Stimulated activated CD4-positive, alpha-beta T cell treated with anti-CD3 and anti-CD28 coated beads, Interleukin-1b, Interleukin-23, amount 100 ng/mL, for 4 hours (primary cell): Measurements from ENCODE around the gene IZUMO2.

Experiments
- DNase-seq, 2 donors: peaks; one replicate each; pipeline ENCODE4 v3.0.0-alpha.2; 2020; ENCODE audit warnings: low read depth in 2 of 2

IZUMO2 gene

DNA sequence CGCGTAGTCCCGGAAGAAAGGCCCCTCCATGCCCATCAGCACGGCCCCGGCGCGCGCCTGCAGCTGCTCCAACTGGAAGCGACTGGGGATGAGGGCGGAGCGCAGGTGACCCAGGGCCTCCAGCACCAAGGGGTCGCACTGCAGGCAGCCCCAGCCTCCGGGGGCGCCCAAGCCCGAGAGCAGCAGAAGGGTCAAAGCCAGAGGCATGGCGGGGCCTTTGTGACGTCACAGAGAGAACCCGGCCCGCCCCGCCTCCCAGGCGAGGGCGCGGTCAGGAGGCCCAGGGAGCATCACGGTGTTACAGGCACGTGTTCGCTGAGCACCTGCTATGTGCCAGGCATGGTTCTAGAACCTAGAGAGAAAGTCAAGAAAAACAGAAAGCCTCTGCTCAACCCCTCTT is at the start of gene IZUMO2:
Gene IZUMO2 (minus strand): TSS at position 294 of the 400 bp plus-strand sequence. CDS start 87 bp downstream, at position 207.
- no peak for DNase-seq

DNA sequence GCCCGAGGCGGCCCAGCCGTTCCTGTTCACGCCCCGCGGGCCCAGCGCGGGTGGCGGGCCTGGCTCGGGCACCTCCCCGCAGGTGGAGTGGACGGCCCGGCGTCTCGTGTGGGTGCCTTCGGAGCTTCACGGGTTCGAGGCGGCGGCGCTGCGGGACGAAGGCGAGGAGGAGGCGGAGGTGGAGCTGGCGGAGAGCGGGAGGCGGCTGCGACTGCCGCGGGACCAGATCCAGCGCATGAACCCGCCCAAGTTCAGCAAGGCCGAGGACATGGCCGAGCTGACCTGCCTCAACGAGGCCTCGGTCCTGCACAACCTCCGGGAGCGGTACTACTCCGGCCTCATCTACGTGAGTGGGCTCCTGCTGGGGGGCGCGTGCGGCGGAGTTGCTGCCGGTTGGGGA is 47.3 kb upstream of the IZUMO2 start:
- DNase-seq, result no peak

DNA sequence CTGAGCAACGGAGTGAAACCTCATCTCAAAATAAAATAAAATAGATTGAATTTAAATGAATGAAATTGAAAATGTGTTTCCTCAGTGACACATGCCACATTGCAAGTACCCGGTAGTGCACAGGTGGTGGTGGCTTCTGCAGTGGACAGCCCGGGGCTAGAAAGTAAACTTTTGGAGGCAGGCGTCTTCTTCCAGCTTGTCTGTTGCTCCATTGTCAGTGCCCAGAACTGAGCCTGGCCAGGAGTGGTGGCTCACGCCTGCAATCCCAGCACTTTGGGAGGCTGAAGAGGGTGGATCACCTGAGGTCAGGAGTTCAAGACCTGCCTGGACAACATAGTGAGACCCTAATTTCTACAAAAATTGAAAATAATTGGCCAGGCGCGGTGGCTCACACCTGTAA is 46.0 kb upstream of the IZUMO2 start:
- no peak for DNase-seq

DNA sequence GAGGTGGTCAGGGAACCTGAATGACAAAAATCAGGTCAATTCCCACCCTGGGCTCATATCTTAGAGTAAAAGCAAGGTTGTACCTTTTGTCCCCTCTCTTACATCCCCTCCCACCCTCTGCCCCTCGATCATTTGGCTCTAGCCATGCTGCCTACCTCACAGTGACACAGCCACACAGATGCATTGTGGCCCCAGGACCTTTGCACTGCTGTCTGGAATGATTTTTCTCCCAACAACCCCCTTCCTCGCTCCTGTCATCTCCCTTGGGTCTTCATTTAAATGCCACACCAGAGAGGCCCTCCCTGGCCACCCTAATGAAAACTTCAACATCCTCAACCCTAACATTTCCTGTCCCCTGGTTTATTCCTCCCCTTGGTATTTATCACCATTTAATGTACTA is 44.6 kb upstream of the IZUMO2 start:
- no peak for DNase-seq

DNA sequence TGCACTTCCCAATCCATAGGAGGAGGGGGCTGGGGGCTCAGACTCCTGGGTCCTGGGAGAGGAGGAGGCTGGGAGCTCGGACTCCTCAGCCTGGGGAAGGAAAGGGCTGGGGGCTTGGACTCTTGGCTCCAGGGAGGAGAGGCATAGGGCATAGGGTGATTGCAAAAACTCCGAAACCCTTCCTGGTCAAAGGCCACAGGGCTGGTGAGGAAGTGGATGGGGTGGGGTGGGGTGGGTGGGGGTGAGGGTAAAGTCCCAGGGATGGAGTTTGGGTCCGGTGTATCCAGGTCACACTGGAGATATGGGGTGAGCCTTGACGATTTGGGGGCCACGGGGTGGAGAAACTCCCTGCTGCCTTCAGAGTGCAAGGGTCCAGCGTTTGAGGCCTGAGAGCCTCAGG is 43.1 kb upstream of the IZUMO2 start:
- DNase-seq, result no peak

DNA sequence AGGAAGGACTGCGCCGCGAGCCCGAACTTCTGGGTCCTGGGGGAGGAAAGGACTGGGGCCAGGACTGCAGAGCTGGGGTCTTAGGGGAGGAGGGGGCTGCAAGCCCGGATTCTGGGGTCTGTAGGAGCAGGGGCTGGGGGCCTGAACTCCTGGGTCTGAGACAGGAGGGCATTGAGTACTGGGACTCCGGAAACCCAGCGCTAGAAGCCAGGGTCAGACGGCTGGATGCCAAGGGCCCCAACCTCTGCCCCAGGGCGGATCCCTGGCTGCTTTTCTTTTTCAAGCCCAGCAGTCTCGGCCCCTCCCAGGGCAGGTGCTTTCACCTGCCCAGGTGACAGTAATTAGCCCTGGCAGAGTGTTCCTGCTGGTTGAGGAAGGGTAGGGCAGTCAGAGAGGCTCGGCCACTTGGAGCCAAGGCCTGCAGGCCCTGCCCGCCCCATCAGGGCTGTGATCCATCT is 42.6 kb upstream of the IZUMO2 start:
- DNase-seq, result no peak

DNA sequence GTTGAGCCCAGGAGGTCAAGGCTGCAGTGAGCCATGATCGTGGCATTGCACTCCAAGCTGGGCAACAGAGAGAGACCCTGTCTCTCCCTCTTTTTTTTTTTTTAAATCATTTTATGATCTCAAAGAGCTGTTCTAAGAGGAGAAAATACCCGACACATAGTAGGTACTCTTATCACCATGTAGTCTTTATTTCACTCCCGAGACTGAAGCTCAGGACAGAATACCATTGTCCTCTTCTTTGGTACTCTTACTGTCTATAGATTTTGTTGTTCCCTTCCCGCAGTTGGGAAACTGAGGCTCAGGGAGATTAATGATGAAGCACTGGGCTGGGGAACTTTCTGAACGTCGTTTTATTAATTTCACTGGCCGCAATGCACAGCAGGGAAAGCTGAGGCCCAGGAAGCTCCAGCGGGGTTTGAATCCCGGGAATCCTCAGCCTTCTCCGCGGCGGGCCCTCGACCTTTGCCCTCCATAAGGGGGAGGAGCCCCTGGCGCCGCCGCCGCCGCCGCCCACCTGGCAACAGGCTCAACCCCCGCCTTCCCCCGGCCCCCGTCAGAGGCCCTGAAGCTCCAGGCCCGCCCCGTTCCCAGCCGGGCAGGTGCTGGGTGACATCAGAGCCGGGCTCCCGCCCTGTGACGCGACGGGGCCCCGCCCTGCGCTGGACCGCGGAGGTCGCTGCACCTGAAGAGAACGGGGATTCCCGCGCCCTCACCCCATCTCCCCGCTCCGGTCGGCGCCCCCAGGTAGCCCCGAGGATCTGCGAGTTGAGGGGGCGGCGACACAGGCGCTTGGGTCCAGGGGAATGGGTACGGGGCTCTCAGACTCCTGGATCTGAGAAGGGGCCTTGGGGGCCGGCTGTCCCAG is 42.0 kb upstream of the IZUMO2 start:
- peak in 1 of 2 donors; percentile 5 for DNase-seq

DNA sequence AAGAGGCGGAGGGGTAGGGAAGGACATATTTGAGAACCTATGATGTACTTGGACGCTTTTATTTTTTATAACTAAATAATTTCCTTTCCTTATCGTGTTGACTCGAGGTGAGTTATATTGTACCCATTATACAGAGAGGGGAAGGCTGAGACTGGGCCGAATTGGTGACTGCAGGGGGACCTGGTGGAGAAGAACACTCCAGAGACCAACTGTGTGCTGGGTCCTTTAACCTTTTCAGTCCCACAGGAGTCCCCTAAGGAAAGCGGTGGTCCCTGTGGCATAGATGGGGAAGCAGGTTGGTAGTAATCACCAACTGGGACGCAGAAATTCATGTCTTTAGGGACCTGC is 41.0 kb upstream of the IZUMO2 start:
- DNase-seq, result no peak

DNA sequence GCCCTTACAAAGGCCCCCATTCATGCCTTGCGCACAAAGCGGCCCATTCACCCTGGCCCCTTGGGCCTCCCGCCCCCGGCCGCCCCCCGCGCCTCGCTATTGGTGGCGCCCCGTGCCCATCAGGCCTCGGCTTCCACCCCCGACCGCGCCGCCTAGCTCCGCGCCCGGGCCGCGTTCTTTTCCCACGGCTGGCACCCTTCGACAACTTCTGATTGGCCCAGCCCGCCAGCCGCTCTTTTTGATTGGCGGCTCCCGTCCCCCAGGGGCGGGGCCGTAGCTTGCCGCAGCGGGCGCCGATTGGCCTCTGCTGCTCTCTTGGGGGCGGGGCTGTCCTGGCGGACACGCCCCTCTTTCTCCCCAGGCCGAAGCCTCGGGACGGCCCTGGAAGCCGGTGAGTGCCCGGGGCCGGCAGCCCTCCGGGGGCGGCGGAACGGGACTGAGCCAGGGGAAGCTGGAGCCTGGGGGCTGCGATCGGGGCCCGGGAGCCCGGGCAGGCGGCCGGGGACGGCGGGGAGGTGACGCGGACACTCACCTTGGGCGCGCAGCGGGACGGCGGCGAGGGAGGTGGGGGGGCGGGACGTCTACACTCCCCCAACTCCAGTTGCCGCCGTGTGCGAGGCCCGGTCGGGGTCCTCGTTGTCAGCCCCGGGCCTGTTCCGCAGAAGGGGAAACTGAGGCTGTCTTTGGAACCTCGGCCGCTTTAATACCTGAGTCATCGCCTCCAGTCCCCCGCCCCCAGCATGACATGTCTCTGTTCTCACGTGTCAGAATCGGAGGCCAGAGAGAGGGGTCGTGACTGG is 40.4 kb upstream of the IZUMO2 start, which contains the start of gene MYH14:
Gene MYH14 (plus strand): TSS at position 342 of the 800 bp plus-strand sequence. CDS start 6,744 bp downstream, outside the sequence.
- DNase-seq, result peak in 1 of 2 donors; percentile 25

DNA sequence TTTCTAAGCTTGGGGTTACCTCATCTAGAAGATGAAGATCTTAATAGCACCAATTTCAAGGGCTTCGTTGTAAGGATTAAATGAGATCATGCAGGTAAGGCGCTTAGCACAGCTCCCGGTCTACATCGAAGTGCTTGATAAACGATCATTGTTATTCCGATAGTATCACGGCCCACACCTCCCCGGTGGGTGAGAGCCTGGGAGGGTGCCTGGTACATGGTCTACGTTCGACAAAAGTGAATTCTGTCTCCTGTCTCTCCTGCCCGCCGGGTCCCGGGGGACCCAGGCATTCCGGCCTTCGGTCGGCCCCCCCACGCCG is 39.8 kb upstream of the IZUMO2 start:
- no peak for DNase-seq

DNA sequence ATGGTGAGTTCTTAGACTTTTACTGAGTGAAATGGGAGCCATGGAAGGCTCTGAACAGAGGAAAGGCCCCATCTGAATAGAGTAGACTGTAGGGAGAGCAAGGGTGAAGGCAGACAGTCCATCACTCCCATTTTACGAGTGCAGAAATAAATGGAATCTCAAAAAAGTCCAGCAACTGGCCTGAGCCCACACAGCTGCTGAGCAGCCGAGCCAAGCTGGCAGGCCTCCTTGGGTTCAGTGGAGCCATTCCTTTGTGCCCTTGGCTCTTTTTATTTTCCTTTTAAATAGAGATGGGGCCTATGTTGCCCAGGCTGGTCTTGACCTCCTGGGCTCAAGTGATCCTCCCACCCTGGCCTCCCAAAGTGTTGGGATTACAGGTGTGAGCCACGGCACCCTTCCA is 39.3 kb upstream of the IZUMO2 start:
- DNase-seq, result no peak

DNA sequence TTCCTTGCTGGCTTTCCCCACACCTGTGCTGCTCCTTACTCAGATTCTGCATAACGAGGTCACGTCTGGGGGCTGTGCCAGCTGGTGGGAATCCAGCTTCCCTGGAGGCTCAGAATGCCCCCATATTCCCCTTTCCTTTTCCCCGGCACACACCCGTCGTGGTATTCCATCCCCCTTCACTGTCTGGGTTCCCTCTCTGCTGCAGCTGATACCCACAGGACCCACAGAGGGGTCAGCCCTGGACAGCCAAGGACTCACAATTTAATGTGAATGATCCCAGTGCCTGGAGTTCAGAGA is 36.1 kb upstream of the IZUMO2 start:
- DNase-seq, result no peak

DNA sequence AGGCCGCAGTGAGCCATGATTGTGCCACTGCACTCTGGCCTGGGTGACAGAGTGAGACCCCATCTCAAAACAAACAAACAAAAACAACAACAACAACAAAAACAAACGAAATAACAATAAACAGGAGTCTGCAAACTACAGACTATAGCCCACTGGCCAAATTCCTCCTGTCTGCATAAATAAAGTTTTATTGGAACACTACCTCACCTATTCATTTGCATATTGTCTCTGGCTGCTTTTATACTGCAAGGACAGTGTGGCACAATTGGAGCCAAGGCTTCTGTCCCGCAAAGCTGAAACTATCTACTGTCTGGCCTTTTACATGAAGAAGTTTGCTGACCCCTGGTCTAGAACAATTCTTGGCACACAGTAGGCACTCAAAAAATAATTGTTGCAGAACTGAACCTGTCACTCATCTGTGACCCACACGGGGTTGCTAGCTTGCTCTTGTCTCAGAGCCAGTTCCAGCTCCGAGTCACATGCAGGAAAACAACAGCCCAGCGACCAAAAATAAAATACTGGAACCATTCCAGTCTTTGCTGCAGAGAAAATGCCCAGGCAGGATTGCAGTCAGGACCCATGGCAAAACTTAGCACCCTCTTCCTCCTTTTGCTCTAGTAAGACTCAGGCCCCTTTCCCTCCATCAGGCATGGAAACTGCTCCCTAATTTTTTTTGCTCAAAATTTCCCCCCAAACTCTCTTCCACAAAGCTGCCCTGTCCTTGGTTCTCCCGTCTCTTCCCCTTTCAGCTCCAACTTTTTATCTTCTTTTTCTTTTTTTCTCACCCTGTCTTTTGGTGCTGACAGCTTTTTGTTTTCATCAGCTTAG is 35.6 kb upstream of the IZUMO2 start:
- DNase-seq, result no peak

DNA sequence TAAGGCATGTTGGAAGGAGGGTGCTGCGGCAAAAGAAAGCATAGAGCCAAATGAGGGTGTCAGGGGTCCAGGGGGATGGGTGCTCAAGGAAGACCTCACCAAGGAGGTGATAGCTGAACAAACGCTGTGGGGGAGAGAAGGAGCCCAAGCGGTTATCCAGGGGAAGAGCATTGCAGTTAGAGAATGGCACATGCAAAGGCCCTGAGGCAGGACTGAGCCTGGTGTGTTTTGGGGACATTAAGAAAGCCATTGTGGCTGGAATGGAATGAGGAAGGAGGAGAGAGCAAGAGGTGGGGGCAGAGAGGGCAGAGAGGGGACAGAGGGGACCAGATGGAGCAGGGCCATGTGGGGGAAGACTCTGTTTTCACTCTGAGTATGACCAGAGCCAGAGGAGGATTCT is 34.3 kb upstream of the IZUMO2 start:
- no peak for DNase-seq

DNA sequence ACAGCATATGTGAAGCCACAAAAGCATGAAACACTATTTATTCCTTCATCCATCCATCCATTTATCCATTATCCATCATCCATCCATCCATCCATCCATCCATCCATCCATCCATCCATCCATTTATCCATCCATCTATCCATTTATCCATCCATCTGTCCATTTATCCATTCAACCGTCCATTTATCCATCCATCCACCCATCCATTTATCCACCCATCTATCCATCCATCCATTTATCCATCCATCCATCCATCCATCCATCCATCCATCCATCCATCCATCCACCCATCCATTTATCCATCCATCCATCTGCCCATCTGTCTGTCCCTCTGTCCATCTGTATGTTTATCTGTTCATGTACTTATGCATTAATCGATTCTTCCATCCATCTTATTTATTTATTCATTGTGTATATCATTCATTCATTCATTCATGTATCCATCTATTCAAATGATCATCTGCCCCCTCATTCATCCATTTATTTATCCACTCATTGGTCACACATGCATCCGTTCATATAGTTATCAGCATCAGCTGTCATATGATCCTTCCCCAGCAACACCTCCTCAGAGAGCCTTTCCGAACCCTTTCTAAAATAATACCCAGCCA is 33.3 kb upstream of the IZUMO2 start:
- DNase-seq, result no peak

DNA sequence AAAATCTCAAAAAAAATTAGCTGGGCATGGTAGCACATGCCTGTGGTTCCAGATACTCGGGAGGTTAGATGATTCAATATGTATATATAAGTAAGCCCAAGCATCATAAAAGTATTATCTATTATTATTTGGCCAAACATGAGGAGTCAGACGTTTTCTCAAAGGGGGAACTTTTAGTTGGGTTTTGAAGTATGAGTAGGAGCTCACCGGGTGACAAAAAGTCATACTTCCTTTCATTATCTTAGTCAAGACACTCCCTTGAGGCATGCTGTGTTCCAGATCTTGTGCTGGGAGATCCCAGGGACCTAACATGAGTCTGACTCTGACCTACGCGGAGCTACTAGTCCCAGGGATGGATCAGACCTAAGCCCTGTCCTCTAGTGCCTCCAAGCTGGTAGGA is 32.1 kb upstream of the IZUMO2 start:
- DNase-seq, result no peak

DNA sequence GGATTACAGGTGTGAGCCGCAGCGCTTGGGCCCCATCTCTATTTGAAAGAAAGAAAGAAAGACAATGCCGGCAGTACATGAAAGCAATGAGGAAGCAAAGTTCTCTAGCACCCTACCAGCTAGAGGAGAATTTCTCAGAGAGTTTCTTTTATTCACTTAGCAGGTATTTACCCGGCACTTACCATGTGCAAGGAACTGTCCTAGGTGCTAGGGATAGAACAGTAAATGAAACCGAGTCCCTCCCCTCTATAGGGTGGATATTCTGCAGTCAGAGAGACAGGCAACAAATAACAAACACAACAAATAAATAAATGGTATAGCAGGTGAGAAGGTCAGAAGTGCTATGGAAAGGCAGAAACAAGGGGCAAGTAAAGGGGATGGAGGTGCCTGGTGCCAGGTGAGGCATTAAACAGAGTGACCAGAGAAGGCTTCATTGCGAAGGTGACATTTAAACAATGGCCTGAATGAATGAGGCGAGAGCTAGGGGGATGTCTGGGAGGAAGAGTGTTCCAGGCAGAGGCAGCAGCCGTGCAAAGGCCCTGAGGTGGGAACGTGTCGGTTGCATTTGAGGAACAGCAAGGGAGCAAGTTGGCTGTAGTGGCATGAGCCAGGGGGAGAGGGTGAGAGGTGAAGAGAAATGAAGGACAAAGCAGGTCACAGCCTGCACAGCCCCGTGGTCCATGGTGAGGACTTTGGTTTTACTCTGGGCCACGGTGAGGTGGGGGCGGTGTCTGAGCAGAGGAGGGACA is 29.6 kb upstream of the IZUMO2 start:
- no peak for DNase-seq

DNA sequence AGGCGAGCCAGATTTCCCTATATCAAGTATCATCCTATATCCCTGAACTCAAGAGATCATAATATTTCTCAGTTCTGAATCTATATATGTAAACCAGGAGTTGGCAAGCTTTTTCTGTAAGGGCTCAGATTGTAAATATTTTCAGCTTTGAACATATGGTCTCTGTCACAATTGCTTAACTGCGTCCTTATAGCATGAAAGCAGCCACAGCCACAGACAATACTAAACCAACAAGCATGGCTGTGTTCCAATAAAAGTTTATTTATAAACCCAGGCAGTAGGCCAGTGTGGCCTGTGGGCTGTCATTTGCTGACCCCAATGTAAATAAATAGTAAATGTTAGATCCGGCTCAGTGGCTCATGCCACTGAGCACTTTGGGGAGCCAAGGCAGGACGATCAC is 28.1 kb upstream of the IZUMO2 start:
- DNase-seq, result no peak

DNA sequence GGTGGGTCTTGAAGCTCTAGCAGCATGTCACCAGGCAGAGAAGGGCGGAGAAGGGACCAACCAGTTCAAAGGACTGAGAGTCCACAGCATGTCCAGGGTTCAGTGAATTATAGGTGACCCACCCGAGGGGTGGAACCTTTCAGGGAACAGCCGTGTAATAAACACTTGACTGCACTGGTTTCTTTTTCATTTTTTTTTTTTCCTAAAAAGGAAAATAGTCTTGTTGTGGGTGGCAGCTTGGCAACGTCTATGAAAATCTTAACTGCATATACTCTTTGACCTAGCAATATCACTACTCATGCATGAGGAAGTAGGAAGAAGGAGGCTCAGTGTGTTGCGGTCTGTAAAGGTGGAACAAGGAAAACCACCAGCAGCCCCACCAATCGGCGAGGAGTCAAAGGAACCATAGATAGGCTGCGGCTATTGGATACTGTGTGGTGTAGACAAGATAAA is 27.4 kb upstream of the IZUMO2 start:
- no peak for DNase-seq

DNA sequence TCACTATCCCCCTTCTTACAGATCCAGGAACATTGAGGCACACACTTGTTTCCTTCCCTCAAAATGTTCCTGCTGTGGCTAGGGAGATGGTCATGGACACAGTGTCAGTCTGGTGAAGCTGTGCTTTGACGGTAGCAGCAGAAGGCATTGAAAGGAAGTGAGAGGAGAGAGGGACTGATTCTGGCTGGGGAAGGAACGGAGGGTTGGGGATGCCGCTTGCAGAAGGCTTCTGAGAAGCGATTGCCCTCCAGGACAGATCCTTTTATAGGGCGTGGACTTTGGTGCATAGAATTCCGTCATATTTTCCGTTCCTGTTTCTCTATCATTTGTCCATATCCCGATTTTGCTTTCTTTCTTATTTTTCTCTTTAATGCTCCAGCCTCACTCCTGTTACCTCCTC is 26.2 kb upstream of the IZUMO2 start:
- DNase-seq, result no peak

DNA sequence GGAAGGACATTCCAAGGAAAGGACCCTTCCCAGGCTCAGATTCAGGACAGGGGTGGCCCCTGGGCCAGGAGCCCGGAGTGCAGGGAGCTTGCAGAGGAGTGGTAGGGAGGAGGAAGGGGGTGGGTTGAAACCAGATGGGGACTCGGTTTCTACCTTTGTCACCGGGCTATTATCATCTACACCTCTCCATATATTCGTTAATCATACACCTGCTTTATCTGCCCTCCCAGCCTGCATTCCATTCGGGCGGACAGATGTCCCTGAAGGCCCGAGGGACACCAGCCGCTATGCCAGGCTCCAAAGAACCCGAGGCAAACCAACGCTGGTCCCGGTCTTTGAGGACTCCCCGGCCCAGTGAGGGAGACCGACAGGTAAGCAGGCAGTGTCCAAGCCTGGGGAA is 24.9 kb upstream of the IZUMO2 start:
- DNase-seq, result no peak
